Measurements from ENCODE around the gene DCBLD1. TPM values are rescaled to one million over a fixed set of nuclear protein-coding genes. Genes with fewer than 3 reads are reported as not detected.
A peak's percentile ranks its signal among the peaks of the same experiment; 100 is the strongest.

Gene DCBLD1
- total and polyA plus RNA-seq, 7 donors: 2.3 to 16.3 (median 6.8) TPM

- Histone ChIP-seq H3K27me3 (no peaks in the 10 kb centered on the region), H3K4me1 (peaks cover 0 to 23% (median 14%) of the 10 kb centered on the region in 4 donors), H3K4me3 (no peak overlapping the region), H3K36me3 (no peaks in the 10 kb centered on the region), H3K9me3 (no peaks in the 10 kb centered on the region), H3K27ac (no peak overlapping the region)
- TF ChIP-seq POLR2AphosphoS5 (IDR thresholded peaks at IDR 0.05) (no peak), EP300 (IDR thresholded peaks at IDR 0.05) (no peak), POLR2A (IDR thresholded peaks at IDR 0.05) (no peak)
- TF ChIP-seq, protein P1, sequence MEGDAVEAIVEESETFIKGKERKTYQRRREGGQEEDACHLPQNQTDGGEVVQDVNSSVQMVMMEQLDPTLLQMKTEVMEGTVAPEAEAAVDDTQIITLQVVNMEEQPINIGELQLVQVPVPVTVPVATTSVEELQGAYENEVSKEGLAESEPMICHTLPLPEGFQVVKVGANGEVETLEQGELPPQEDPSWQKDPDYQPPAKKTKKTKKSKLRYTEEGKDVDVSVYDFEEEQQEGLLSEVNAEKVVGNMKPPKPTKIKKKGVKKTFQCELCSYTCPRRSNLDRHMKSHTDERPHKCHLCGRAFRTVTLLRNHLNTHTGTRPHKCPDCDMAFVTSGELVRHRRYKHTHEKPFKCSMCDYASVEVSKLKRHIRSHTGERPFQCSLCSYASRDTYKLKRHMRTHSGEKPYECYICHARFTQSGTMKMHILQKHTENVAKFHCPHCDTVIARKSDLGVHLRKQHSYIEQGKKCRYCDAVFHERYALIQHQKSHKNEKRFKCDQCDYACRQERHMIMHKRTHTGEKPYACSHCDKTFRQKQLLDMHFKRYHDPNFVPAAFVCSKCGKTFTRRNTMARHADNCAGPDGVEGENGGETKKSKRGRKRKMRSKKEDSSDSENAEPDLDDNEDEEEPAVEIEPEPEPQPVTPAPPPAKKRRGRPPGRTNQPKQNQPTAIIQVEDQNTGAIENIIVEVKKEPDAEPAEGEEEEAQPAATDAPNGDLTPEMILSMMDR (IDR thresholded peaks at IDR 0.05): no peak
- intact Hi-C loops (cut with DNase I): loop anchor here (5.0 to 10.0 kb wide), 2 partner anchors 67 to 124 kb away; partner anchors contain the start of gene GOPC
- no peak for DNase-seq
- 87 to 93% methylated on average over 3 of the region's 3 CpGs for whole genome bisulfite sequencing, 2 donors
Measured at GRCh38 chr6:117480651-117481050, 1.8 kb upstream of the DCBLD1 start.

- no peak for DNase-seq
- no peaks in the 10 kb centered on the region for H3K9me3 ChIP-seq
- peaks cover 0 to 23% (median 14%) of the 10 kb centered on the region in 4 donors for H3K4me1 ChIP-seq
- no peak for TF ChIP-seq POLR2AphosphoS5 (IDR thresholded peaks at IDR 0.05)
- TF ChIP-seq, protein P1 (IDR thresholded peaks at IDR 0.05): no peak
- TF ChIP-seq POLR2A (IDR thresholded peaks at IDR 0.05): no peak
- TF ChIP-seq EP300 (IDR thresholded peaks at IDR 0.05): no peak
- H3K4me3 ChIP-seq: peak overlapping the region in 1 of 4 donors; percentile 76
- H3K27me3 ChIP-seq: no peaks in the 10 kb centered on the region
- intact Hi-C loops (cut with DNase I): loop anchor here (5.0 to 10.0 kb wide), 2 partner anchors 66 to 123 kb away; partner anchors contain the start of gene GOPC
- WGBS, 2 donors: 13 to 22% methylated on average over 22 of the region's 22 CpGs
- H3K36me3 ChIP-seq: no peaks in the 10 kb centered on the region
- H3K27ac ChIP-seq: peak overlapping the region; percentile 81 to 88 (median 84)
Measured at GRCh38 chr6:117481278-117481925, 1.1 kb upstream of the DCBLD1 start.

- Histone ChIP-seq H3K27me3 (no peaks in the 10 kb centered on the region), H3K4me1 (peaks cover 0 to 23% (median 14%) of the 10 kb centered on the region in 4 donors), H3K36me3 (no peaks in the 10 kb centered on the region), H3K27ac (peak overlapping the region; percentile 81 to 88 (median 84)), H3K4me3 (peak overlapping the region; percentile 35 to 82 (median 76)), H3K9me3 (no peaks in the 10 kb centered on the region)
- no peak for TF ChIP-seq POLR2A (IDR thresholded peaks at IDR 0.05)
- TF ChIP-seq, protein P1 (IDR thresholded peaks at IDR 0.05): no peak
- TF ChIP-seq EP300 (IDR thresholded peaks at IDR 0.05): no peak
- no peak for TF ChIP-seq POLR2AphosphoS5 (IDR thresholded peaks at IDR 0.05)
- intact Hi-C loops (cut with DNase I): loop anchor here (5.0 to 10.0 kb wide), 2 partner anchors 65 to 123 kb away; partner anchors contain the start of gene GOPC
- no peak for DNase-seq
- 18 to 36% methylated on average over 2 of the region's 2 CpGs for WGBS, 2 donors
Measured at GRCh38 chr6:117481926-117482239, 591 bp upstream of the DCBLD1 start.

GRCh38 chr6:117483004-117483644 lies 650 bp downstream of the DCBLD1 start:
- peak; percentile 70 for DNase-seq

More at GRCh38 chr6:117483004-117483644, 650 bp downstream of the DCBLD1 start:
- intact Hi-C loops (cut with DNase I): loop anchor here (5.0 to 10.0 kb wide), 2 partner anchors 64 to 122 kb away; partner anchors contain the start of gene GOPC
- no peaks in the 10 kb centered on the region for H3K27me3 ChIP-seq
- TF ChIP-seq POLR2A (IDR thresholded peaks at IDR 0.05): no peak
- TF ChIP-seq POLR2AphosphoS5 (IDR thresholded peaks at IDR 0.05): peak in 2 of 4 donors; percentile 8 to 12
- TF ChIP-seq, protein P1 (IDR thresholded peaks at IDR 0.05): no peak
- TF ChIP-seq EP300 (IDR thresholded peaks at IDR 0.05): no peak
- H3K27ac ChIP-seq: peak overlapping the region; percentile 81 to 88 (median 84)
- whole genome bisulfite sequencing, 2 donors: 0 to 1% methylated on average over 46 of the region's 46 CpGs
- peaks cover 0 to 23% (median 14%) of the 10 kb centered on the region in 4 donors for H3K4me1 ChIP-seq
- no peaks in the 10 kb centered on the region for H3K9me3 ChIP-seq
- H3K4me3 ChIP-seq: peak overlapping the region; percentile 57 to 82 (median 76)
- H3K36me3 ChIP-seq: no peaks in the 10 kb centered on the region
